Thyroid gland (tissue), 4 donors: ENCODE measurements around the gene SLC23A2.

Experiments
- POLR2A ChIP-seq, 2 donors: fragments of 450-650 bp; IDR thresholded peaks; one replicate each; pipeline ENCODE4 v1.6.1; 2017; ENCODE audit warnings: antibody characterized with exemption in 2 of 2, mild to moderate bottlenecking in 2 of 2, moderate library complexity in 1 of 2
- TF ChIP-seq, protein P1 (sequence below), 6 experiments: fragments of 200-600 bp in 3 of 6; fragments of 450-650 bp in 3 of 6; sonication (generic) in 3 of 6; IDR thresholded peaks; one replicate each; pipeline ENCODE4 v1.5.1; 2016 to 2019; ENCODE audit warnings: antibody characterized with exemption in 6 of 6, mild to moderate bottlenecking in 2 of 6, inconsistent platforms in 1 of 6, moderate library complexity in 1 of 6

DNA sequence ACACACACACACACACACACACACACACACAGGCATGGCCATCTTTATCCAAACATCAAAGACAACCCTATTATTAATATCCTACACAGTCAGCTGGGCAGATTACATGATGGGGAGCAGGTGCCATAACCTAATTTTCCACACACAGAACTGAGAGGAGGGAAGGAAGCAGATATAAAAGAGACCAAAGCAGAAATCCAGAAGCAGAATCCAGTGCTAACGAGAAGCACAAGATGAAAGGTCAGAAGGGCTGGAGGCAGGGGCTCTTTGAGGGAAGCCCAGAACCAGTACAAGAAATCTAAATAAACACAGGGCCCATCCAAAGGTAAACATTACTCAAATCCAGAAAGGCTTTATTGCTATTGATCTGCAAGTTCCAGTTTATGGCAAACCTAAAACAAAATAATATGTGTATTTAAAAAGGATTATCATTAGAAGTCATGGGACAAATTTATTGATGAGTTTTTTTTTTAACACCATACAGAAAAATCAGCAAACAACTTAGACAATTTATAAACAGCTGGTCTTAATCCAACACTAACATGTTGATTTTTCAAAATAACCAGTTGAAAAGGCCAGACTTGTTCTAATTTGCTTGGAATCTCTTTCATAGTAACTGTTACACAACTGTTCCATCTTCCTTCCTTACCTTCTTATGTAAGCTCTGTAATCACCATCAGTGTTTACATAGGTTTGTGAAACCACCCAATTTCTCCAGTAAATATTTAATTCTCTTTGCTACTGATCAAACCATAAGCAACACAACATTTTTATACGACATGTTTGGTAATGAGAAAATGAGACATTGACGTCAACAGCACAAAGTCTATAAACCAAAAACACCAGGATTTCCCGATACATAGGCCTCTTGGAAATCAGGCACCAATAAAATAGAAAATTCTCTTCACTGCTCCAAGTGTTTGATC lies 34.2 kb downstream of the SLC23A2 start:
- TF ChIP-seq, protein P1, sequence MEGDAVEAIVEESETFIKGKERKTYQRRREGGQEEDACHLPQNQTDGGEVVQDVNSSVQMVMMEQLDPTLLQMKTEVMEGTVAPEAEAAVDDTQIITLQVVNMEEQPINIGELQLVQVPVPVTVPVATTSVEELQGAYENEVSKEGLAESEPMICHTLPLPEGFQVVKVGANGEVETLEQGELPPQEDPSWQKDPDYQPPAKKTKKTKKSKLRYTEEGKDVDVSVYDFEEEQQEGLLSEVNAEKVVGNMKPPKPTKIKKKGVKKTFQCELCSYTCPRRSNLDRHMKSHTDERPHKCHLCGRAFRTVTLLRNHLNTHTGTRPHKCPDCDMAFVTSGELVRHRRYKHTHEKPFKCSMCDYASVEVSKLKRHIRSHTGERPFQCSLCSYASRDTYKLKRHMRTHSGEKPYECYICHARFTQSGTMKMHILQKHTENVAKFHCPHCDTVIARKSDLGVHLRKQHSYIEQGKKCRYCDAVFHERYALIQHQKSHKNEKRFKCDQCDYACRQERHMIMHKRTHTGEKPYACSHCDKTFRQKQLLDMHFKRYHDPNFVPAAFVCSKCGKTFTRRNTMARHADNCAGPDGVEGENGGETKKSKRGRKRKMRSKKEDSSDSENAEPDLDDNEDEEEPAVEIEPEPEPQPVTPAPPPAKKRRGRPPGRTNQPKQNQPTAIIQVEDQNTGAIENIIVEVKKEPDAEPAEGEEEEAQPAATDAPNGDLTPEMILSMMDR (IDR thresholded peaks at IDR 0.05) = no peak
- no peak for TF ChIP-seq POLR2A (IDR thresholded peaks at IDR 0.05)
